Suprapubic skin (tissue), 4 donors: Measurements from ENCODE around the gene FEZF1. TPM values are rescaled to one million over a fixed set of nuclear protein-coding genes. Genes with fewer than 3 reads are reported as not detected.
A peak's percentile ranks its signal among the peaks of the same experiment; 100 is the strongest.

ENCODE experiments used
- DNase-seq, 2 donors: peaks; one replicate each; pipeline ENCODE4 v3.0.0-alpha.2; 2019; ENCODE audit warnings: low spot score in 2 of 2
- H3K27ac ChIP-seq: fragments of 200-600 bp; sonication (generic); one replicate; pipeline ENCODE4 v1.5.1; 2019
- H3K27me3 ChIP-seq: fragments of 200-600 bp; sonication (generic); one replicate; pipeline ENCODE4 v1.5.1; 2019
- H3K36me3 ChIP-seq: fragments of 200-600 bp; sonication (generic); one replicate; pipeline ENCODE4 v1.5.1; 2019
- H3K4me1 ChIP-seq: fragments of 200-600 bp; sonication (generic); one replicate; pipeline ENCODE4 v1.5.1; 2019
- H3K4me3 ChIP-seq: fragments of 200-600 bp; sonication (generic); one replicate; pipeline ENCODE4 v1.5.1; 2019; ENCODE audit warnings: mild to moderate bottlenecking
- H3K9me3 ChIP-seq: fragments of 200-600 bp; sonication (generic); one replicate; pipeline ENCODE4 v1.5.1; 2019
- CTCF ChIP-seq, 2 donors: fragments of 200-600 bp in 1 of 2; fragments of 450-650 bp in 1 of 2; sonication (generic) in 1 of 2; IDR thresholded peaks; one replicate each; pipeline ENCODE4 v1.5.1; 2016 to 2019; ENCODE audit warnings: antibody characterized with exemption in 2 of 2, mild to moderate bottlenecking in 1 of 2, moderate library complexity in 1 of 2
- EP300 ChIP-seq: sonication (generic); formaldehyde crosslinking; IDR thresholded peaks from one replicate; pipeline ENCODE4 v1.6.1; 2017; ENCODE audit warnings: antibody characterized with exemption
- POLR2A ChIP-seq, 2 donors: fragments of 450-650 bp; IDR thresholded peaks; one replicate each; pipeline ENCODE4 v1.6.1; 2017; ENCODE audit warnings: antibody characterized with exemption in 2 of 2, mild to moderate bottlenecking in 2 of 2, moderate library complexity in 2 of 2
- POLR2AphosphoS5 ChIP-seq, 3 donors: sonication (generic); formaldehyde crosslinking; IDR thresholded peaks; one replicate each; pipeline ENCODE4 v1.6.1; 2017; ENCODE audit warnings: antibody characterized with exemption in 3 of 3
- WGBS: methylation state at CpG from one replicate; pipeline ENCODE4 v1.1.5; 2018; 5-methylcytosine and 5-hydroxymethylcytosine counted together
- total RNA-seq, 4 donors: library from RNA; depleted of rRNA; stranded (reverse); fragments of >200 nt; gene quantifications; one replicate each; pipeline ENCODE4 v1.1.0, GENCODE V29; 2016

The FEZF1 gene
- total RNA-seq, 4 donors from 2014 or later: not detected

- H3K4me1 ChIP-seq: peaks cover 31% of the 10 kb centered on the region
- TF ChIP-seq POLR2AphosphoS5 (IDR thresholded peaks at IDR 0.05): no peak
- TF ChIP-seq CTCF (IDR thresholded peaks at IDR 0.05): no peak
- TF ChIP-seq EP300: no peak
- no peak for TF ChIP-seq POLR2A (IDR thresholded peaks at IDR 0.05)
- H3K27me3 ChIP-seq: peaks cover 100% of the 10 kb centered on the region
- DNase-seq: no peak
- no peaks in the 10 kb centered on the region for H3K9me3 ChIP-seq
- no peaks in the 10 kb centered on the region for H3K36me3 ChIP-seq
- H3K4me3 ChIP-seq: no peak overlapping the region
- 36% methylated on average over 12 of the region's 12 CpGs for WGBS
- H3K27ac ChIP-seq: no peak overlapping the region
These were observed 6.6 kb upstream of the FEZF1 start for GRCh38 chr7:122311050-122311700.

DNA sequence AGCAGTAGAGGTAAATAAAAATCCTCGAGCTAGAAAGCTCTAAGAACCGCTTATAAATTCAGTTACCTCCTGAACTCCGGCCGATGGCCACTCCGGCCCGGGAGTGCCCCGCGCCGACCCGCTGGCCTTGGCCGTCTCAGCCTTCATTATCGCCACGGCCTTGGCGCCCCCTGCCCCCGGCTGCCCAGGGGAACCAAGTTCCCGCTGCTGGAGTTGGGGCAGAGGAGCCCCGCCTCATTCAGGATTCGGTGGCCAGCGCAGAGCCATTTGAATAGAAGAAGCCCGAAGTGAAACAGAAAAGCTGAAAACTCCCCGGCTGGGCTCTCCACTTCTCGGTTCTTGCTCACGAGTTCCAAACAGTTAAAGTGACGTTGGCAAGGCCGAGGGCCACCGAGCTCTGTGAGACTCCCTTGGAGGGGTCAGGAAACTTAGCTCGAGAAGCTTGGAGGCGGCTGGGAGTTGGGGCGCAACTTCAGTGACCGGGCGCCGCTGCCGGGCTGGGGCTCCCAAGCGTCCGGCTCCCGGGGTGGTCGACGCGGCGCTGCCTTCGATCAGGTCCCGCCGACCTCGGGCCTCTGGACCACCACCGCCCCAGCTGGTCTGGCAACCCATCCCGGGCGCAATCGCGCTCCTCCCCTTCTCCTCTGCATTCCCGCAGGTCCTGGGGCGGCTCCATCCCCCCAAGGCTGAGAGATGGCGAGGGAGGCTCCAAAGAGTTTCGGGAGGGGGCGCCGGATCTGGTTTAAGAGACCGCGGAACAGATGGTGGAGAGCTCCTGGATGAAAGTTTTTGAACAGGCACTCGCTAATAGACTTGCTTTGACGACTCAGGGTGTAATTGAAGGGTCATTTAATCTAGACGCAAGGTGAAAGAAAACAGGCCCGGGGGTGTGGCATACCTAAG, 5.8 kb upstream of the FEZF1 start:
- Histone ChIP-seq H3K27me3 (peaks cover 100% of the 10 kb centered on the region), H3K36me3 (no peaks in the 10 kb centered on the region), H3K27ac (no peak overlapping the region), H3K9me3 (no peaks in the 10 kb centered on the region), H3K4me3 (peak overlapping the region; percentile 46), H3K4me1 (peaks cover 35% of the 10 kb centered on the region)
- no peak for DNase-seq
- WGBS: 3% methylated on average over 51 of the region's 61 CpGs
- TF ChIP-seq EP300: no peak
- no peak for TF ChIP-seq POLR2AphosphoS5 (IDR thresholded peaks at IDR 0.05)
- no peak for TF ChIP-seq POLR2A (IDR thresholded peaks at IDR 0.05)
- TF ChIP-seq CTCF (IDR thresholded peaks at IDR 0.05): no peak

DNA sequence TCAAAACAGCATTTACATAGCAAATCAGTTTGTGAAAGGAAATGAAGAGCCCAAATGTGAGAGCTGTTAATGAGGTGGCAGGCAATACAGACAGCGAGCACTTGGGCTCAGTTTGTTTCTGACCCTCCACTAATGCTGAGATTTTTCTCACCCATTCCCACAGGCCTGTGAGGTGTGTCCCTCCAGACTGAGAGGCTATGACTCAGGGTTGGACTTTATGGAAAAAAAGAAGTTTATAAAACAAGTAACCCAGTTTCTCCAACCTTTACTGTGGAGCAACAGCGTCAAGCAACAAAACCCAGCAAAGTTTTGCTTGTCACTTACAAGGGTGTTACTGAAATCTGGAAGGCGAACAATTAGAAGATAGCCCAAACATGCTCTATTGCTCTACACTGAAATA, 4.9 kb upstream of the FEZF1 start:
- Histone ChIP-seq H3K27me3 (peaks cover 100% of the 10 kb centered on the region), H3K4me3 (no peak overlapping the region), H3K27ac (no peak overlapping the region), H3K36me3 (no peaks in the 10 kb centered on the region), H3K9me3 (no peaks in the 10 kb centered on the region), H3K4me1 (peaks cover 44% of the 10 kb centered on the region)
- TF ChIP-seq POLR2AphosphoS5 (IDR thresholded peaks at IDR 0.05): no peak
- TF ChIP-seq CTCF (IDR thresholded peaks at IDR 0.05): no peak
- no peak for TF ChIP-seq EP300
- TF ChIP-seq POLR2A (IDR thresholded peaks at IDR 0.05): no peak
- DNase-seq: no peak
- WGBS: 52% methylated on average over 3 of the region's 3 CpGs

- TF ChIP-seq POLR2A (IDR thresholded peaks at IDR 0.05) (no peak), EP300 (no peak), POLR2AphosphoS5 (IDR thresholded peaks at IDR 0.05) (no peak), CTCF (IDR thresholded peaks at IDR 0.05) (no peak)
- Histone ChIP-seq H3K27ac (no peak overlapping the region), H3K4me3 (no peak overlapping the region), H3K27me3 (peaks cover 100% of the 10 kb centered on the region), H3K9me3 (no peaks in the 10 kb centered on the region), H3K4me1 (peaks cover 55% of the 10 kb centered on the region), H3K36me3 (no peaks in the 10 kb centered on the region)
- WGBS: 26% methylated on average over 13 of the region's 13 CpGs
- DNase-seq: no peak
These were observed 2.7 kb upstream of the FEZF1 start for GRCh38 chr7:122307228-122307621.
